Stimulated activated CD8-positive, alpha-beta memory T cell treated with anti-CD3 and anti-CD28 coated beads, Interleukin-12 subunit alpha, Interleukin-12 subunit beta, amount 100 ng/mL, for 24 hours (primary cell): ENCODE measurements around the gene PARD6B.
A peak's percentile ranks its signal among the peaks of the same experiment; 100 is the strongest.
"Not testable (repeated sequence)": the region's sequence is repeated elsewhere in the genome, so short reads cannot be mapped to it uniquely, and the experiment has no call there.

Experiments
- DNase-seq: peaks from one replicate; pipeline ENCODE4 v3.0.0-alpha.2; 2020; ENCODE audit errors: extremely low read depth

Gene PARD6B

DNA sequence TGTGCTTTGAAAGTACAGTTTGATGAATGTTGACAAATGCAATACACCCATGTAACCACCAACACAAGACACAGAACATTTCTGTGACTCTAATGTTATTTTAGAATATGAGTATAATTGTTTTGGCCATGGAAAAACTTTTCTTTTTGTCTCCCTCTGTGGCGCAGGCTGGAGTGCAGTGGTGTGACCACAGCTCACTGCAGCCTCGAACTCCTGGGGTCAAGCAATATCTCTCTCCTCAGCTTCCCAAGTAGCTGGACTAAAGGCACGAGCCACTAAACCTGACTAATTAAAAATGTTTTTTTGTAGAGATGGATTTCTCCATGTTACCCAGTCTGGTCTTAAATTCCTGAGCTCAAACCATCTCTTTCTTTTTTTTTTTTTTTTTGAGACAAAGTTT is 43.1 kb downstream of the PARD6B start:
- no peak for DNase-seq

GRCh38 chr20:50776122-50776817 is 44.9 kb downstream of the PARD6B start:
- DNase-seq, result no peak

DNA sequence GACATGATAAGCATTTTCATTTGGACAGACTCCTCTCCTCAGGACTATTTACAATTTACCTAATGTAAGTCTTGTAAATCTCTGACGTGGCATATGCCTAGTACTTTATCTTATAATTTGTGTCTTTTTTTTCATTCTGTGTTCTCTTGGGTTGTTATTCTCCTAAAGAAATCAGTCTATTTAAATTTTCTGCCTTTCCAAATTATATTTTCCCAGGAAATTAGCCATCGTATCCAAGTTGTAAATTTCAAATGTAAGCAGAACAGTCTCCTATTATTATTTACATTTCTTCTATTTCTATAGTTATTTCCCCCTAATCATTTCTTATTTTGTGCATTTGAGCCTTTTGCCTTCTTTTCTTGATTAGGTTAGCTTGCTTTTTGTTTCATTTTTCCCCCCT is 46.0 kb downstream of the PARD6B start:
- DNase-seq, result no peak

DNA sequence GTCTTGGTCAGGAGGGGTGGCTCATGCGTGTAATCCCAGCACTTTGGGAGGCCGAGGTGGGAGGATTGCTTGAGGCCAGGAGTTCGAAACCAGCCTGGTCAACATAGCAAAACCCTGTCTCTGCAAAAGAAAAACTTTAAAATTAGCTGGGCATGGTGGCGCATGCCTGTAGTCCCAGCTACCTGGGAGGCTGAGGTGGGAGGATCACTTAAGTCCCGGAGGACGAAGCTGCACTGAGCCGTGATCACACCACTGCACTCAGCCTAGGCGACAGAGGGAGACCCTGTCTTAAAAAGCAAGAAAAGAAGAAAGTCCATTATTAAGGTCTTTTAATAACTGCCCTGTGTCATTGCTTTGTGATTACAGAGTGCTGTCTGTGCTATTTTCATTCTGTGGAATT is 47.6 kb downstream of the PARD6B start:
- DNase-seq, result not testable (repeated sequence)

- DNase-seq, result no peak
These were observed 52.0 kb downstream of the PARD6B start for GRCh38 chr20:50783390-50783789.

DNA sequence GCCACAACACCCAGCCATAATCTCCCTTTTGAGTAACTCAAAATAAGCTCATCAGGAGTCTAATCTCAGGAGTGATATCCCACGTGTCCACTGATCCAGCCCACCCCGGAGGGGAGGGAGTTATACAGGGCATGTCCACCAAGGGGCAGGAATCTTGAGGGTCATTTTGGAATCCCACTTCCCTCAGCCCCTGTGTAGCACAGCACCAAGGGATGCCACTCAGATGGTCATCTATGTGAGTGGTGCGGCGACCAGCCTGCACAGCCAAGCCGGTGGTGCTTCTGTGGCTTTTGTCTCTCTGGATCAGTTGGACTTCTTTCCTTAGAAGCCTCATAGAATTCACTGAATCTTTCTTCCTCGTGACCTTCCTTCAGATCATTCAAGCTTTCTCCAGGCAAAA is 52.5 kb downstream of the PARD6B start:
- DNase-seq, result no peak

GRCh38 chr20:50784464-50784863 is 53.1 kb downstream of the PARD6B start:
- no peak for DNase-seq

DNA sequence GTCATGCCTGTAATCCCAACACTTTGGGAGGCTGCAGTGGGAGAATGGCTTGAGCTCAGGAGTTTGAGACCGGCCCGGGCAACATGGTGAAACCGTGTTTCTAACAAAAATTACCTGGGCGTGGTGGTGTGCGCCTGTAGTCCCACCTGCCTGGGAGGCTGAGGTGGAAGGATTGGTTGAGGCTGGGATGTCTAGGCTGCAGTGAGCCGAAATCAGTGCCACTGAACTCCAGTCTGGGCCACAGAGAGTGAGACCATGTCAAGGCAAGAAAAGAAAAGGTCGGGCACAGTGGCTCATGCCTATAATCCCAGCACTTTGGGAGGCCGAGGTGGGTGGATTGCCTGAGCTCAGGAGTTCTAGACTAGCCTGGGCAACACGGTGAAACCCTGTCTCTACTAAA is 55.3 kb downstream of the PARD6B start:
- DNase-seq, result no peak

DNA sequence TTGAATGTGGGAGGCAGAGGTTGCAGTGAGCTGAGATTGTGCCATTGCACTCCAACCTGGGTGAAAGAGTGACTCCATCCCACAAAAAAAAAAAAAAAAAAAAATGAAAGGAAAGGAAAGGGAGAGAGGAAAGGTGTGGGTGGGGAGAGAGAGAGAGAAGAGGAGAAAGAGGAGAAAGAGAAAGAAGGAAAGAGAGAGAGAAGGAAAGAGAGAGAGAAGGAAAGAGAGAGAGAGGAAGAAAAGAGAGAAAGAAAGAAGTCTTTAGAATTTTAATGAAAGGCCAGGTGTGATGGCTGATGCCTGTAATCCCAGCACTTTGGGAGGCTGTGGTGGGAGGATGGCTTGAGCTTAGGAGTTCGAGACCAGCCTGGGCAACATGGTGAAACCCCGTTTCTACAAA is 55.8 kb downstream of the PARD6B start:
- no peak for DNase-seq

- no peak for DNase-seq
These were observed 56.9 kb downstream of the PARD6B start for GRCh38 chr20:50788045-50788991.

DNA sequence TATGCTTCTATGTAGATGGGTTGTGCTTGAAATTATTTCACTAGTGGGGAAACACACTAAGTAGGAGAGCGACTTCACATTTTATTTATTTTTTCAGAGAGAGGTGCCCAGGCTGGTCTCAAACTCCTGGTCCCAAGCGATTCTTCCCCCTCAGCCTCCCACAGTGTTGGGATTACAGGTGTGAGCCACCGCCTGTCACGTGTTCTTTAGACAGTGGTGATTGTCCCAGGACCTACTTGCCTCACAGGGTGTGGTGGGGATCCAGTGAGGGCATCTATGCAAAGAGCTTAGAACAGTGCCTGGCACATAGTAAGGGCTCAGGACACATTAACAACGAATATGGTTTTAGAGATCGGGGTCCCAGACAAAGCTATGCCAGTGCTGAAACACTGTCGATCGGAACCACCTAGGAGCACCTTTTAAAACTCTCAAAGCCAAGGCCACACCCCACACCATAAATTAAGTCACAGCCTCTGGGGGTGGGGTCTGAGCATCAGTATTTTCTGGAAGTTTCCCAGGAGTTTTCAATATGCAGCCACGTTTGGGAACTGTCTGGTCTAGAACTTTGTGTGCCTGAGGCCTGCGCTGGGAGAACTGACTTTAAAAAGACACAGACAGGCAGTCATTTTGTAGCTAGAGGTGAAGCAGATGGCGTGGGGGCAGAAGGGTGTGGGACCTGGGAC is 58.7 kb downstream of the PARD6B start:
- DNase-seq, result no peak

GRCh38 chr20:50790651-50791277 is 59.4 kb downstream of the PARD6B start:
- DNase-seq, result peak; percentile 64

DNA sequence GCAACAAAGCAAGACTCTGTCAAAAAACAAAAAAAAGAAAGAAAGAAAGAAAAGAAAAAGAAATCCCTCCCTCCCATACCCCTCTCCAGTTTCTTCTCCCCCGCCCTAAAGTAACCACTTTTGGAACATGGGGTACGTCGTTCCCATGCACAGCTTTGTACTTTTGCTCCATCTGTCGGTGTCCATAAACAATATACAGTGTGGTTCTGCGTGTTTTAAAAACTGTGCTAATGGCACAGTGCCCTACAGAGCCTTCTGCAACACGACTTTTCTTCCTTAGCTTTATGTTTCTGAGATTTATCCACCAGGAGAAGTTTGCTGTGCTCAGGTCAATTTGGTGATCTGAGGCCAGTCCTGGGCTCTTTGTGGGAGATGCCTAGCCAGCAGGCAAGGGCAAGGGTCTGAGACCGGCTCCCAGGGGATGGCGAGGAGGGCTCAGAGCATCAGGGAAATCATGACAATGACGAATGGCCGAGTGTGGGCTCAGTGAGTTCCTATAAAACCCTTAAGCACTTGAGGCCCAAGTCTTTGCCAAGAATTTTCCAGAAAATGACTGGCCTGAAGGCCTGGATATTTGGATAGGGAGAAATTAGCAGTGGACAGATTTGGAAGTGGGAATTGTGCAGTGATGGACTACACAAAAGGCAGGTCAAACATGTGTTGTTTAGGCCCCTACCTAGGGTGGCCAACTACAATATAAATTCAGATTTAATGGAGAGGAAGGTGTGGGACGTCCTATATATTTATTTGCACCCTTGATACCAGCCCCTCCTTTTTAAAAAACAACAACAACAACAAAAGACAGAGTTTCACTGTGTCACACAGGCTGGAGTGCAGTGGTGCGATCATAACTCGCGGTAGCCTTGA is 61.6 kb downstream of the PARD6B start:
- DNase-seq, result no peak

DNA sequence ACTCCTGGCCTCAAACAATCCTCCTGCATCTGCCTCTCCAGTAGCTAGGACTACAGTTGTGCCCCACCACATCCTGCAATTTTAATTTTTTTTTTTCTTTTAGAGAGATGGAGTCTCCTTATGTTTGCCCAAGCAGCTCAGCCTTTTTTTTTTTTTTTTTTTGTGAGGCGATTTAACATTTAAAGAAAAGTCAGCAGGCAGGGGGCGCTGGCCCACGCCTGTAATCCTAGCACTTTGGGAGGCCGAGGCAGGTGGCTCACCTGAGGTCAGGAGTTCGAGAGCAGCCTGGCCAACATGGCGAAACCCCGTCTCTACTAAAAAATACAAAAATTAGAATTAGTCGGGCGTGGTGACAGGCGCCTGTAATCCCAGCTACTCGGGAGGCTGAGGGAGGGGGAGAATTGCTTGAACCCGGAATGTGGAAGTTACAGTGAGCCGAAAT is 62.2 kb downstream of the PARD6B start:
- not testable (repeated sequence) for DNase-seq

GRCh38 chr20:50794181-50794845 is 62.9 kb downstream of the PARD6B start:
- no peak for DNase-seq

- peak; percentile 44 for DNase-seq
These were observed 63.7 kb downstream of the PARD6B start, which contains the start of gene BCAS4 for GRCh38 chr20:50794846-50795634. BCAS4 (plus strand) TSS chr20:50795061; CDS start chr20:50795084, 23 bp downstream.

DNA sequence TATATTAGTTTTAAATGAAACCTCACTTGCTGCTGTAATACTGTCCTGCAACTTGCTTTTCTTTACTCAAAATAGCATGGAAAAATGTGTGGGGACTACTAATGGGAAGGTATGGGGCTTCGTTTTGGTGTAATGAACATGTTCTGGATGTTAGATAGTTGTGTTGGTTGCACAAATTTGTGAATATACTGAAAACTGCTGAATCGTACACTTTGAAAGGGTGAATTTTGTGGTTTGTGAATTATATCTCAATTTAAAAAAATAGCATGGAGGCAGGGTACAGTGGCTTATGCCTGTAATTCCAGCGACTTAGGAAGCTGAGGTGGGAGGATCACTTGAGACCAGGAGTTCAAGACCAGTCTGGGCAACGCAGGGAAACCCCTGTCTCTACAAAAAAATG is 65.8 kb downstream of the PARD6B start:
- DNase-seq, result no peak

DNA sequence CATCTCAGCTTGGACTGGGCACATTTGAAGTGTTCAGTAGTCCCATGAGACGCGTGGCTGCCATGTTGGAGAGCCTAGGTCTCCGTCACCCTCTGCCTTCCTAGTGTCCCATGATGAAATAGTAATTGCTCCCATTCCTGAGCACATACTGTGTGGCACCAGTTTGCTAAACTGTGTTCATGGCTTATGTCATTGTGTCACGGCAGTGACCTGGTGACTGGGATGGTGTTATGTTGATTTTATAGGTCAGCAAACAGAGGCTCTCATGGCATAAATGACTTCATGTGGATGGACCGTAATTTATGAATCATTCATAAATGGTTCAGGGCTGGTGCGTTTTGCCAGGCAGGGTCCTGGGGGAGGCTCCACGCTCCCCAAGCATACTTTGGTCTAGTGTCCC is 67.3 kb downstream of the PARD6B start:
- DNase-seq, result no peak

- no peak for DNase-seq
These were observed 68.0 kb downstream of the PARD6B start for GRCh38 chr20:50799176-50799889.
